ENCODE results near the gene ARAP1. TPM values are rescaled to one million over a fixed set of nuclear protein-coding genes. Genes with fewer than 3 reads are reported as not detected.

The ARAP1 gene
- total and polyA plus RNA-seq, 2 donors (not counting 3 experiments of a cell fraction or from before 2014, with no cell fraction given), result 36.8 to 66.2 TPM

DNA sequence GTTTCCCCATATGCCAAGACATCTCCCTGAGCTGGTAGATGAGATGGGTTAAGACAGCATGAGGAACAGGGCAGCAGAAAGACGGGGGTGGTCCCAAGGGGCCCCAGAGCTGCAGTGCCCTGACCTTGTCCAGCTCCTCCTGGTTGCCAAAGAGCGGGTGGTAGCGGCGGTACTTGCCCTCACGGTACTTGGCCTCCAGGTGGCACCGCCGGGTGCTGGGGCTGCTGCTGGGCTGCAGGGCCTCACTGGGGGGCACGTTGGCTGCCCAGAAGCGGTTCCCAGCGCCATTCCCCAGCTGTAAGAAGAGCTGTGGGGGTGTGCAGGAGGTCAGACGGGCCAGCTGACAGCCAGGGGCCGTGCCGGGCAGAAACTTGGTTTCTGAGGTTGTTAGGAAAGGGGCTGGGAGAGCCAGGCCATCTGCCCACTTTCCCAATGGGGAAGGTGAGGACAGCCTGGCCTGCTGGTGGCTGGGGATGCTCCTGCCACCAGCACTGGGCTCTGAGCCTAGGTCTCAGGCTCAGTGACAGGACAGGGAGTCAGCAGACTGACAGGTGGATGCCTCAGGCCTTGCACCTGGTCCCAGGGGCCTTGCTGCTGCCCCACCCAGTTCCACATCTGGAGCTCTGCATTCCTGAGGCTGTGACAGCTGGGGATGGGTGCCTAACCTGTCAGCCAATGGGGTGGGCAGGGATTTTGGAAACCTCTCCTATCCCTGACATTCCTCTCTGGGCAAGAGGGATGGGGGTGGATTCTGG is 48.0 kb downstream of the ARAP1 start:
- Histone ChIP-seq H2AFZ (ENCODE audit: low read depth, low read length) (no peak overlapping the region), H3K4me3 (replicated peaks in 1 of 3; ENCODE audit: insufficient read depth in 1 of 3, low read depth in 1 of 3, low read length in 3 of 3) (no peak overlapping the region), H3K4me1 (ENCODE audit: control insufficient read depth, extremely low read depth, insufficient read depth, low read length) (no peaks in the 10 kb centered on the region), H4K20me1 (replicated peaks; ENCODE audit: control insufficient read depth, extremely low read depth, insufficient read depth, low read length) (no peaks in the 10 kb centered on the region), H3K36me3 (ENCODE audit: control insufficient read depth in 2 of 2, extremely low read depth in 1 of 2, insufficient read depth in 2 of 2, low read length in 2 of 2) (peaks cover 5 to 44% of the 10 kb centered on the region in 2 experiments), H3K9me1 (replicated peaks; ENCODE audit: control insufficient read depth, extremely low read depth, insufficient read depth, low read length) (no peaks in the 10 kb centered on the region), H3K9me3 (replicated peaks; ENCODE audit: control insufficient read depth, insufficient read depth, low read length) (no peaks in the 10 kb centered on the region), H3K27me3 (ENCODE audit: control insufficient read depth in 2 of 2, insufficient read depth in 2 of 2, low read length in 2 of 2) (no peaks in the 10 kb centered on the region), H3K27ac (ENCODE audit: insufficient read depth, low read depth, low read length) (no peak overlapping the region), H3K79me2 (ENCODE audit: control insufficient read depth, insufficient read depth, low read length) (no peaks in the 10 kb centered on the region), H3K4me2 (ENCODE audit: insufficient read depth, low read length) (no peak overlapping the region), H3K9ac (replicated peaks; ENCODE audit: extremely low read depth, insufficient read depth, low read length) (no peak overlapping the region)
- CTCF ChIA-PET, result interaction anchor here (0.9 to 2.3 kb wide), 5 partner anchors 11 to 22 kb away, joined by 3 to 8 read pairs (median 3); no protein-coding TSS in a partner anchor
- DNase-seq (ENCODE audit: low read depth, low spot score), result no peak
- dilution Hi-C loops (cut with MboI; ENCODE audit: extremely low pct_ligation_motif_present, low sequenced_read_pairs) (no loop called here), intact Hi-C loops (cut with micrococcal nuclease) (no loop called here)
- TF ChIP-seq GATA2 (IDR thresholded peaks at IDR 0.05; ENCODE audit: insufficient read depth, insufficient read length, low read depth, low read length) (no peak), POLR2AphosphoS5 (IDR thresholded peaks at IDR 0.05; ENCODE audit: insufficient read depth, low read depth, low read length) (no peak), JUN (IDR thresholded peaks at IDR 0.05; ENCODE audit: borderline replicate concordance, insufficient read depth, insufficient read length, low read depth) (no peak), FOS (IDR thresholded peaks at IDR 0.05; ENCODE audit: borderline replicate concordance, insufficient read depth, low read length) (no peak), MYC (IDR thresholded peaks at IDR 0.05; ENCODE audit: low read depth, low read length) (no peak), EZH2 (IDR thresholded peaks at IDR 0.05; ENCODE audit: borderline replicate concordance, low read depth, low read length, severe bottlenecking) (no peak), POLR2A (IDR thresholded peaks at IDR 0.05; ENCODE audit: low read depth, low read length) (no peak)
- TF ChIP-seq, protein P1, sequence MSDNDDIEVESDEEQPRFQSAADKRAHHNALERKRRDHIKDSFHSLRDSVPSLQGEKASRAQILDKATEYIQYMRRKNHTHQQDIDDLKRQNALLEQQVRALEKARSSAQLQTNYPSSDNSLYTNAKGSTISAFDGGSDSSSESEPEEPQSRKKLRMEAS (IDR thresholded peaks at IDR 0.05; ENCODE audit: insufficient read depth, insufficient read length), result no peak
- TF ChIP-seq, protein P2, sequence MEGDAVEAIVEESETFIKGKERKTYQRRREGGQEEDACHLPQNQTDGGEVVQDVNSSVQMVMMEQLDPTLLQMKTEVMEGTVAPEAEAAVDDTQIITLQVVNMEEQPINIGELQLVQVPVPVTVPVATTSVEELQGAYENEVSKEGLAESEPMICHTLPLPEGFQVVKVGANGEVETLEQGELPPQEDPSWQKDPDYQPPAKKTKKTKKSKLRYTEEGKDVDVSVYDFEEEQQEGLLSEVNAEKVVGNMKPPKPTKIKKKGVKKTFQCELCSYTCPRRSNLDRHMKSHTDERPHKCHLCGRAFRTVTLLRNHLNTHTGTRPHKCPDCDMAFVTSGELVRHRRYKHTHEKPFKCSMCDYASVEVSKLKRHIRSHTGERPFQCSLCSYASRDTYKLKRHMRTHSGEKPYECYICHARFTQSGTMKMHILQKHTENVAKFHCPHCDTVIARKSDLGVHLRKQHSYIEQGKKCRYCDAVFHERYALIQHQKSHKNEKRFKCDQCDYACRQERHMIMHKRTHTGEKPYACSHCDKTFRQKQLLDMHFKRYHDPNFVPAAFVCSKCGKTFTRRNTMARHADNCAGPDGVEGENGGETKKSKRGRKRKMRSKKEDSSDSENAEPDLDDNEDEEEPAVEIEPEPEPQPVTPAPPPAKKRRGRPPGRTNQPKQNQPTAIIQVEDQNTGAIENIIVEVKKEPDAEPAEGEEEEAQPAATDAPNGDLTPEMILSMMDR (IDR thresholded peaks at IDR 0.05; ENCODE audit: extremely low read depth in 1 of 2, insufficient read depth in 1 of 2, low read depth in 1 of 2, low read length in 2 of 2), result no peak
- POLR2A ChIA-PET, result no interaction called here
- no TSS peak for BruUV-seq (replicated peaks)
- FAIRE-seq, result no peak
